OCI-M2 (cell line): Measurements from ENCODE around the gene EPAS1.

Experiments
- DNase-seq: peaks from one replicate; lab custom pipeline; 2025; ENCODE audit not compliant: unreplicated experiment; lab: John Stamatoyannopoulos, UW

Gene EPAS1

DNA sequence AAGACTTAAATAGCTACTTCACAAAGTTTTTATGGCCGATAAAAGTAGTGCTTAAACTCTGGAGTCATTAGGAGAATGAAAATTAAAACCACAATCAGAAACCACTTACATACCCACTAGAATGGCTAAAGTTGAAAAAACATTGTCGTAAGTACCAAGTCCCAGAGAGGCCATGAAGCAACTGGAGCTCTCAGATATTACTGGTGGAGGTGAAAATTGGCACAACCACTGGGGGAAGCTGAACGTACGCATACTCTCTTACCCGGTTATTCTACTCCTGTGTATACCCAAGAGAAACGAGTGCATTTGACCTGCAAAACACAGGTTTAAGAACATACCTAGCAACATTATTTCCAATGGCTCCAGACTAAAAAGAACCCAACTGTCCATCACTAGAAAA lies 105.7 kb downstream of the EPAS1 start:
- no peak for DNase-seq

- DNase-seq, result no peak
Measured at GRCh38 chr2:46404181-46404759, 107.1 kb downstream of the EPAS1 start.

DNA sequence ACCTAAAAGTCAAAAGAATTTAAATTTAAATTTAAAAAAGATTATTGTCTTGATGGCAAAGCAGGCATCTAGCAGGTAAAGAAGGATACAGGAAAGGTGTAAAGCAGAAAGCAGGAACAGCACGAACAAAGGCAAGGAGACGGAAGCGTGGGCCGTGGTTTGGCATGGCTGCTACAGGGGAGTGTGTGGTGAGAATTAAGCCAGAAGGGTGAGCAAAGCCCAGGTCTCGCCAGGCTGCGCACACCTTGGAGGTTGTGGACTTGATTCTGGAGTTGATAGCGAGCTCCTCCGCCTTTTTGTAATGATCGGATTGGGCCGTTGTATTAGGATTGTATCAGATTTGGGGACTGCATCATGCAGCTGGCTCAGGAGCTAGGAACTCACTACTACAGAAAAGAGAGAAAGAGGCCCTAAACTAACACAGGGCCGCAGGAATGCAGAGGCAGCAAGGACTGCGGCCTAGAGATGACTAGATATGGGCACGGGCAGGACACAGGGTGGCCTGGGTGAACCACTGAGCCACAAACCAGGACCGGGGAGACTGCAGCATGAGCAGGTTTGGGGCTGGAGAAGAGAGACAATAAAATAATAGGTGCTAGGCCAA lies 110.7 kb downstream of the EPAS1 start:
- no peak for DNase-seq

GRCh38 chr2:46409756-46410155 lies 112.5 kb downstream of the EPAS1 start:
- no peak for DNase-seq

DNA sequence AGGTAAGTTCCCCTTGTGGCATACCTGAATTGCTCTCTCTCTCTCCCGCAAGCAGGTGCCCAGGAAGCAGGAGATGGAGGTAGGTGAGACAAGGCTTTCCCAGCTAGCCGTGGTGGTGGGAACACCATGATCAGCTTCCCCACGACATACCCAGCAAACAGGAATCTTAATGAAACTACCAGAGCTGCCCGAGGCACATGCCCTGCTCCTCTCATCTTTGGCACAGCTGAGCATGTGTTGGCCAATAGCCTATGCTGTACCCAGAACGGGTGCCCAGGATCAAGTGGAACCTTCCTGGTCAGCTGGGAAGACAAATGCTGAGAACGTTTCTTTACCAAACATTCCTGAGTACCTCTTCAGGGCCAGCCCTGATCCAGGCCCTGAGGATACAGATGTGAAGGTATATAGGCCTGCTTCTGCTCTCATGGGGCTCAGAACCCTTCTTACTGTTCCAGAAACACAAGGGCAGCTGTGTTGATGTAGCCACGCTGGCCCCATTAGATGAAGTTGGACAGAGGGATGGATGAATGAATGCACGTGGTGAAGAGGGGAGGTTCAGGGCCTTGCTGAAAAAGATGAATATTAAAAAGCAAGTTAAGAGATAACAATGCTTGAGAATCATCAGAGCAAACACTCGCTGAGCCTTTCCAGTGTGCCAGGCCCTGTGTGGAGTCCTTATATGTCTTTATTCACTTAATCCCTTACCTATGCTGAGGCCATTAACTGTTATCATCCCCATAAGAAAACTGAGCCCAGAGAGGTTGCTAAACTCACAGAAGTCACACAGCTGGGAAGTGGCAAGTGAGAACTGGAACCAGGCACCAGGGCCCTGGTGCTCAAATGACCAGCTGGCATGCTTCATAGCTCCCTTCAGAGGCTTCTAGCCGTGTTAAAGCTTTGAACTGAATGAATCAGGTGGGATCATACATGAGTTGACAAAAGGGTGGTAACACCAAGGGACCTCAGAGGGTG lies 113.4 kb downstream of the EPAS1 start:
- DNase-seq, result no peak

DNA sequence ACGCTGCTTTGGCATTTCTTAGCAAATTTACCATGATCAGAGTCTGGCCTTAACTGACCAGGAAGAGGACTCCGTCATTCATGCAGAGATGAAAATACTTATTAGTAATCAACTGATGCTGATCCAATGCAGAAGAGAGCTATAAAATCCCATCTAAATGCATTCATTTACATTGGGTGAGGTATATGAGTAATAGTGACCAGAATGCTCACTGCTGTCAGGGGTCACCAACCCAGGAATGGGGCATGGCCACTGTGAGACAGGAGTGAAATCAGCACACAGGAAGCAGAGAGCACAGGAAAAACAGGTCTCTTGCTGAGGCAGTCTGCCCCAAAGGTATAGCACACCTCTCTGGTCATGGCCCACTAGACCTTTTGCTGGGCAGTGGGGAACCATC lies 114.0 kb downstream of the EPAS1 start:
- DNase-seq, result no peak

DNA sequence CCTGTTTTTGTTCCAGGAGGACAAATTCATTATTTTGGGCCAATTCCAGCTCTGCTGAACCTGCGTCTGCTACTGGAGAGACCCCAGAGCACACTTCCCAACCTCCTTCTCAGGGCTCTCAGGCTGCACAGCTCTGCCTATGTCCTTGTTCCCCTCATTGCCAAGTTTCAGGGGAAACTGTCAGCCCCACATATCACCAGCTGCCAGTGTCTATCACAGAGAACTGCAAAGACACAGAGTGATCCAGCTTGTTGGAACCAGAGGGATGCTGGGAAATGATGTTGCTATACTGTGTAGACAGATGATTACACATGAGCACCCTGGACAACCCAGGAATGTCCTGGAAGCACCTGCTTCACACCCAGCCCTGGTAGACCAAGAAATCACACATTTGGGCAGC lies 114.8 kb downstream of the EPAS1 start:
- DNase-seq, result no peak

GRCh38 chr2:46413111-46413510 lies 115.9 kb downstream of the EPAS1 start:
- no peak for DNase-seq

DNA sequence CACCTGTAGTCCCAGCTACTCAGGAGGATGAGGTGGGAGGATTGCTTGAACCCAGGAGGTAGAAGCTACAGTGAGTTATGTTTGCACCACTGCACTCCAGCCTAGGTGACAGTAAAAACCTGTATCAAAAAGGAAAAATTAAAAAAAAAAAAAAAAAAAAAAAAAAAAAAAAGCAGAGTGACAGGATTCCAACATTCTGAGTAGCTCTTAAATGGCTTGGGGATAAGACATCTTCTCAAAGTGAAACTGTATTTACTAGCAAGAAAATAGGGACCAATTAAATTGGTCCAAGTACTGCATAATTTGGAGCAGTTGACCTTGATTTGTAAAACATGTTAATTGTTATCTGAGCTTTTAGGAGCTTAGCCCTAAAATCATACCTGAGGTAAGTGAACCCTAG lies 116.4 kb downstream of the EPAS1 start:
- DNase-seq, result no peak

DNA sequence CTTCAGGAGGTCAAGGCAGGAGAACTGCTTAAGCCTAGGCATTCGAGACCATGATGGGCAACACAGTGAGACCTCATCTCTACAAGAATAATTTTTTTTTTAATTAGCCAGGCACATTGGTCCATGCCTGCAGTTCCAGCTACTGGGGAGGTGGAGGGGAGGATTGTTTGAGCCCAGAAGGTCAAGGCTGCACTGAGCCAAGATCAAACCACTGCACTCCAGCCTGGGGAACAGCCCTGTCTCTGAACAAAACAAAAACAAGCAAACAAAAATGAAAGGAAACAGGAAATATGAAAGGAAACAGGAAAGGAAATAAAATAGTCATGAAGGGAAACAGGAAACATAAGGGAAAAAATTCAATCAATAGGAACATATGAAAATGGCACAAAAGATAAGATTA lies 117.5 kb downstream of the EPAS1 start:
- DNase-seq, result no peak

DNA sequence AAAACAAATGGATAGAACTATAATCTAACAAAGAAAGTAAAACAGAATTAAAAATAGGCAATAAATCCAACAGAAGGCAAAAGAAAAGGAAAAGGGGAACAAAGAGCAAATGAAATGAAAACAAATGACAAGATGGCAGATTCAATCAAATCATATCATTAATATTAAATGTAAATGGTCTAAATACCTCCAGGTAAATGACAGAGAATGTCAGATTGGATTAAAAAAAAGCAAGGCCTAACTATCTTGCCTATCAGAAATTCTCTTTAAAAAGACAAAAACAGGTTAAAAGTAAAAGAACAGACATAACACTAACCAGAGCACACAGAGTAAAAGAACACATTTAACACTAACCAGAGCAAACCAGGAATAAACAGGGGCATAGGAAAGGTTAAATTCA lies 119.1 kb downstream of the EPAS1 start:
- no peak for DNase-seq

DNA sequence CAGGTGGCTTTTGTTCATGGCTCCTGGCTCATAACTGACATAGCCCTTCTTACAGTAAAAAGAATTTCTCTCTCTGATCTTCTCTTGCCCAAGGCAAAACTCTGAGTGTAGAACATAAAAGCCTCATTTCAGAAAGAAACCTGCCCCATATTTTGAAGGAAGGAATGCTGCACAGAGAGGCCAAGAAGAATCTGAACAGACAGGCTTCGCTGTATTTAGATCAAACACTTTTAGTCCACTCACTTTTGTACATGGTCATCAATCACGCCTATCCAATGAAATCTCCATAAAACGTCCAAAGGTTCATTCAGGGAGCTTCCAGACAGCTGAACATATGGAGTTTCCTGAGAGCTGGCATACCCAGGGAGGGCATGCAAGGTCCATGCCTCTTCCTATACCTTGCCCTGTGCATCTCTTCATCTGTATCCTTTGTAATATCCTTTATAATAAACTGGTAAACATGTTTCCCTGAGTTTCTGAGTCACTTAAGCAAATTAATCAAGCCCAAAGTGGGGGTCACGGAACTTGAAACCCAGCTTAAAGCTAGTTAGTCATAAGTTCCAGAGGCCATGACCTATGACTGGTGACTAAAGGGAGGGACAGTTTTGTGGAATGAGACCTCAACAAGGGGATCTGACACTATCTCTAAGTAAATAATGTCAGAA lies 119.7 kb downstream of the EPAS1 start:
- no peak for DNase-seq

DNA sequence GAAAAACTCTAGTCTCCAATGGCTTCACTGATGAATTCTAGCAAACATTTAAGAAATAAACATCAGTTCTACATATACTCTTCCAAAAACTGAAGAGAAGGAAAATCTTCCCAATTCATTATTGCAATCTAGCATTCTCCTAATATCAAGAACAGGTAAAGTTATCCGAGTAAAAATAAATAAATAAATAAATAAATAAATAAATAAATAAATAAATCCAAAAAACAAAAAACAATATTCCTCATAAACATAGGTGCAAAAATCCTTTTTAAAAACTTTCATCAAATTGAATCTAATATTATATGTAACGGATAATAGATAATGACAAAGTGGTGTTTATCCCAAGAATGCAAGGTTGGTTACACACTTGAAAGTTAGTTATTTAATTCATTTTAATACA lies 123.7 kb downstream of the EPAS1 start:
- no peak for DNase-seq

DNA sequence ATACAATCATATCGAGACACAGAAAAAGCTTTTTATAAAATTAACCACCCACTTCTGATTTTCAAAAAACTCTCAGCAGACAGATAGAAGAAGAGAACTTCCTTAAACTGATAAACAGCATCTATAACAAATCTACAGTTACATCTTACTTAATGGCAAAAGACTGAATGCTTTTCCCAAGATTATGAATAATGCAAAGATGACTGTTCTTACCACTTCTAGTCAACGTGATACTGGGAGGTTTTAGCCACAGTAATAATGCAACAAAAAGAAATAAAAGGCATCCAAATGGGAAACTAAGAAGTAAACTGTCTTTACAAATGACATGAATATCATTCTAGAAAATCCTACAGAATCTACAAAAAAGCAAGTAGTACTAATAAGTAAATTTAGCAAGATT lies 124.2 kb downstream of the EPAS1 start:
- DNase-seq, result no peak

- no peak for DNase-seq
Measured at GRCh38 chr2:46422717-46423394, 125.6 kb downstream of the EPAS1 start.

GRCh38 chr2:46424937-46425336 lies 127.7 kb downstream of the EPAS1 start:
- no peak for DNase-seq

- no peak for DNase-seq
Measured at GRCh38 chr2:46428911-46429436, 131.8 kb downstream of the EPAS1 start.

DNA sequence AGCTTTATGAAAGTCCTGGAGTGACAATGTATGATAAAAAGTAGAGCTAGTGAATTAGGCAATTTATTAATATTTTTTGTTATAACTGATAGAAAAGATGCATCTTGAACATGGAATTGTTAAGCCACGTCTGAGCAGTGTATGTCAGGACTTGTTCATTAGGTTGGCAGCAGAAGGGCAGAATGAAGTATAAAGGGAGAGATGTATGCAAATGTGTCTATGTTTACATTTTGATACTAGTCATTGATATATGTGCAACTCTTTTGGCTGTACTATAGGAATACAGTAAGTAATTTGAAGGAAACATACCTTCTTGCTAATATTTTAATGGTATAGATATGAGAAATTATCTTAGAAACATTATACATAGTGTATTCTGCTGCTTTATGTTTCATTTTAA lies 133.2 kb downstream of the EPAS1 start:
- DNase-seq, result no peak

GRCh38 chr2:46430992-46431391 lies 133.8 kb downstream of the EPAS1 start:
- DNase-seq, result no peak

DNA sequence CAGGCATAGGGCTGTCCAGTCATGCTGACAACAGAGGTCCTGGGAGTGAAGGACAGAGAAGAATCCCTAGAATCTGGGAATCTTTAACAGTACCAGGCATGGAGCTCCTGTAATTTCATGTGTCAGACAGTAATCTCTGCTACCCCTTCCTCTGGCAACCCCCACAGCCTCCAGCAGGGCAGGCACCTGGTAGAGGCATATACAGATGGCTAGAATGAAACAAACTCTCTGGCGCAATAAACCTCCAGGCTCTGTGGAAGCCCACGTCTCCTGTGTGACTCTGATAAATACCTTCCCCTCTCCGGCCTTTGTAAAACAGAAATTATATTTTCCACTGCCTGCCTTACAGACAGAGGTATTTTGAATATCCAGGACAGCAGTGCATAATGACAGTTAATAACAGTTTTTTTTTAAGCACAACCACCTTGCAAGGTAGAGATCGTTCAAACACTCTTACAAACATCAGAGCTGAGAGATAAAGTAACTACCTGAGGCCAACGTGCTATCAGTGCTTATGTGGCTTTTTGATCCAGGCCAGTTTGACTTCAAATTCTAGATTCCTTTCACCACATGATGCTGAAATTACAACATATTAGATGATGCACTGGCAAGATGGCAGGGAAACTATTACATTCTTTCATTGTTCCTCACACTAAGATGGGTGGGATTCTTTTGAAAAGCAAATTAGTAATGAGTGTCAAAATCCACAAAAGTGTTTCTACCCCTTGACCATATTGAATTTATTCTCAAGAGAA lies 134.5 kb downstream of the EPAS1 start:
- no peak for DNase-seq
